Lower leg skin (tissue), 3 donors: ENCODE measurements around the gene CNPY1.

Experiments used
- CTCF ChIP-seq, 3 donors: fragments of 450-650 bp; IDR thresholded peaks; one replicate each; pipeline ENCODE4 v1.5.1; 2016; ENCODE audit warnings: antibody characterized with exemption in 3 of 3, mild to moderate bottlenecking in 3 of 3, moderate library complexity in 2 of 3
- POLR2A ChIP-seq, 2 donors: fragments of 450-650 bp; IDR thresholded peaks; one replicate each; pipeline ENCODE4 v1.6.1; 2016 to 2017; ENCODE audit warnings: antibody characterized with exemption in 2 of 2, mild to moderate bottlenecking in 1 of 2, moderate library complexity in 1 of 2

GRCh38 chr7:155490697-155491628, 55.4 kb downstream of the CNPY1 start:
- TF ChIP-seq POLR2A (IDR thresholded peaks at IDR 0.05) (no peak), CTCF (IDR thresholded peaks at IDR 0.05) (no peak)
